ENCODE measurements around the gene DLG2. TPM values are rescaled to one million over a fixed set of nuclear protein-coding genes. Genes with fewer than 3 reads are reported as not detected.

Gene DLG2
- total RNA-seq, 2 experiments from 2014 or later = 1.2 to 1.4 TPM

- POLR2A ChIA-PET = no interaction called here
- CTCF ChIA-PET = no interaction called here
Measured at GRCh38 chr11:84563356-84563755, 1063.8 kb downstream of the DLG2 start.

GRCh38 chr11:84560206-84560605 is 1066.9 kb downstream of the DLG2 start:
- ChIA-PET POLR2A (no interaction called here), CTCF (no interaction called here)

GRCh38 chr11:84558085-84558905 is 1068.8 kb downstream of the DLG2 start:
- ChIA-PET POLR2A (no interaction called here), CTCF (no interaction called here)

- ChIA-PET POLR2A (no interaction called here), CTCF (no interaction called here)
Measured at GRCh38 chr11:84552791-84553190, 1074.4 kb downstream of the DLG2 start.

- CTCF ChIA-PET = no interaction called here
Measured at GRCh38 chr11:84549217-84549616, 1077.9 kb downstream of the DLG2 start.

GRCh38 chr11:84544566-84544965 is 1082.6 kb downstream of the DLG2 start:
- CTCF ChIA-PET = no interaction called here
- POLR2A ChIA-PET = no interaction called here

More at GRCh38 chr11:84549217-84549616, 1077.9 kb downstream of the DLG2 start:
- POLR2A ChIA-PET = no interaction called here

GRCh38 chr11:84543367-84544159 is 1083.6 kb downstream of the DLG2 start:
- ChIA-PET POLR2A (no interaction called here), CTCF (no interaction called here)

- POLR2A ChIA-PET = no interaction called here
- CTCF ChIA-PET = no interaction called here
Measured at GRCh38 chr11:84541731-84542340, 1085.3 kb downstream of the DLG2 start.

GRCh38 chr11:84536456-84536855 is 1090.7 kb downstream of the DLG2 start:
- ChIA-PET CTCF (no interaction called here), POLR2A (no interaction called here)

- POLR2A ChIA-PET = no interaction called here
- CTCF ChIA-PET = no interaction called here
Measured at GRCh38 chr11:84532364-84532763, 1094.8 kb downstream of the DLG2 start.

- ChIA-PET POLR2A (no interaction called here), CTCF (no interaction called here)
Measured at GRCh38 chr11:84526250-84526649, 1100.9 kb downstream of the DLG2 start.

GRCh38 chr11:84524422-84525051 is 1102.6 kb downstream of the DLG2 start:
- CTCF ChIA-PET = no interaction called here

GRCh38 chr11:84522331-84522730 is 1104.8 kb downstream of the DLG2 start:
- ChIA-PET POLR2A (no interaction called here), CTCF (no interaction called here)

More at GRCh38 chr11:84524422-84525051, 1102.6 kb downstream of the DLG2 start:
- POLR2A ChIA-PET = no interaction called here

GRCh38 chr11:84518631-84519183 is 1108.4 kb downstream of the DLG2 start:
- ChIA-PET POLR2A (no interaction called here), CTCF (no interaction called here)

- CTCF ChIA-PET = no interaction called here
- POLR2A ChIA-PET = no interaction called here
Measured at GRCh38 chr11:84514436-84514835, 1112.7 kb downstream of the DLG2 start.

- ChIA-PET CTCF (no interaction called here), POLR2A (no interaction called here)
Measured at GRCh38 chr11:84503503-84503902, 1123.6 kb downstream of the DLG2 start.

- CTCF ChIA-PET = no interaction called here
- POLR2A ChIA-PET = no interaction called here
Measured at GRCh38 chr11:84501750-84502149, 1125.4 kb downstream of the DLG2 start.

GRCh38 chr11:84497981-84498411 is 1129.1 kb downstream of the DLG2 start:
- POLR2A ChIA-PET = no interaction called here
- CTCF ChIA-PET = no interaction called here

- ChIA-PET POLR2A (no interaction called here), CTCF (no interaction called here)
Measured at GRCh38 chr11:84497181-84497580, 1130.0 kb downstream of the DLG2 start.

- CTCF ChIA-PET = no interaction called here
- POLR2A ChIA-PET = no interaction called here
Measured at GRCh38 chr11:84496122-84496521, 1131.0 kb downstream of the DLG2 start.

All from activated CD8-positive, alpha-beta memory T cell treated with anti-CD3 and anti-CD28 coated beads for 36 hours (primary cell).